WTC11 (cell line): ENCODE measurements around the gene FNDC3B. TPM values are rescaled to one million over a fixed set of nuclear protein-coding genes. Genes with fewer than 3 reads are reported as not detected.

Experiments used
- ATAC-seq: fragments of 200-7000 bp; cut with Tn5 transposase; 2 replicates; pipeline ENCODE4 v1.10.0; 2021; ENCODE audit warnings: mild to moderate bottlenecking, moderate library complexity
- CTCF ChIA-PET: fragments of 300-600 bp; sonication (Branson Sonifier 250); formaldehyde crosslinking; loops from one replicate; lab custom pipeline; 2021; ENCODE audit warnings: antibody characterized with exemption; lab: Charles Lee
- POLR2A ChIA-PET: fragments of 350-600 bp; sonication (Branson Sonifier 250); formaldehyde crosslinking; loops from one replicate; lab custom pipeline; 2021; ENCODE audit warnings: antibody characterized with exemption; lab: Charles Lee
- DNase-seq: peaks from one replicate; pipeline ENCODE4 v3.0.0; 2021; ENCODE audit warnings: low spot score
- H3K27ac Mint-ChIP-seq: 2 replicates; pipeline ENCODE4 v1.8.0; 2021; ENCODE audit warnings: mixed read lengths
- H3K27me3 Mint-ChIP-seq: 2 replicates; pipeline ENCODE4 v1.8.0; 2021; ENCODE audit warnings: low read depth, mild to moderate bottlenecking, moderate library complexity, mixed read lengths
- H3K36me3 Mint-ChIP-seq: 2 replicates; pipeline ENCODE4 v1.8.0; 2021; ENCODE audit warnings: mixed read lengths
- H3K4me1 Mint-ChIP-seq: 2 replicates; pipeline ENCODE4 v1.8.0; 2022; ENCODE audit warnings: mixed read lengths
- H3K4me3 Mint-ChIP-seq: 2 replicates; pipeline ENCODE4 v1.8.0; 2021; ENCODE audit warnings: mild to moderate bottlenecking, moderate library complexity, mixed read lengths
- H3K9me3 Mint-ChIP-seq: 2 replicates; pipeline ENCODE4 v1.8.0; 2021; ENCODE audit warnings: mixed read lengths
- ATF1 ChIP-seq: sonication (generic); formaldehyde crosslinking; IDR thresholded peaks from 2 replicates; pipeline ENCODE4 v1.8.1; 2023; ENCODE audit warnings: mild to moderate bottlenecking, moderate library complexity, missing genetic modification reagents
- ESRRA ChIP-seq: sonication (generic); formaldehyde crosslinking; IDR thresholded peaks from 2 replicates; pipeline ENCODE4 v1.8.1; 2022; ENCODE audit warnings: mild to moderate bottlenecking, missing genetic modification reagents, borderline replicate concordance
- NFATC4 ChIP-seq: fragments of 250-450 bp; sonication (Bioruptor Pico); IDR thresholded peaks from 2 replicates; pipeline ENCODE4 v1.9.0; 2021; ENCODE audit warnings: mild to moderate bottlenecking
- NR1H2 ChIP-seq: sonication (generic); formaldehyde crosslinking; IDR thresholded peaks from 2 replicates; pipeline ENCODE4 v1.9.0; 2021; ENCODE audit warnings: mild to moderate bottlenecking, moderate library complexity, missing genetic modification reagents
- NR2C2 ChIP-seq: sonication (generic); formaldehyde crosslinking; IDR thresholded peaks from 2 replicates; pipeline ENCODE4 v1.8.0; 2022; ENCODE audit warnings: mild to moderate bottlenecking, missing genetic modification reagents
- PREB ChIP-seq: sonication (generic); formaldehyde crosslinking; IDR thresholded peaks from 2 replicates; pipeline ENCODE4 v1.8.1; 2022; ENCODE audit warnings: mild to moderate bottlenecking, missing genetic modification reagents, moderate library complexity, borderline replicate concordance
- RORB ChIP-seq: fragments of 250-450 bp; sonication (Bioruptor Pico); IDR thresholded peaks from 2 replicates; pipeline ENCODE4 v1.9.0; 2021; ENCODE audit warnings: mild to moderate bottlenecking
- ZNF281 ChIP-seq: sonication (generic); formaldehyde crosslinking; IDR thresholded peaks from 2 replicates; pipeline ENCODE4 v1.8.0; 2023; ENCODE audit warnings: mild to moderate bottlenecking, missing genetic modification reagents
- ZNF317 ChIP-seq: sonication (generic); formaldehyde crosslinking; IDR thresholded peaks from 2 replicates; pipeline ENCODE4 v1.8.1; 2023; ENCODE audit warnings: low read depth, mild to moderate bottlenecking, moderate library complexity, missing genetic modification reagents, borderline replicate concordance
- total RNA-seq: library from RNA; stranded (reverse); gene quantifications from 3 replicates; pipeline ENCODE4 v1.2.3, GENCODE V29; 2021
- TF ChIP-seq, protein P1 (sequence below): sonication (generic); formaldehyde crosslinking; IDR thresholded peaks from 2 replicates; pipeline ENCODE4 v1.8.1; 2022; ENCODE audit warnings: low read depth, mild to moderate bottlenecking, moderate library complexity, missing genetic modification reagents, borderline replicate concordance
- TF ChIP-seq, protein P2 (sequence below): fragments of 250-450 bp; sonication (Bioruptor Pico); IDR thresholded peaks from 2 replicates; pipeline ENCODE4 v1.9.0; 2021; ENCODE audit warnings: mild to moderate bottlenecking

Gene FNDC3B
- total RNA-seq, 1 experiment from 2014 or later, result 42.8 TPM

GRCh38 chr3:172370419-172370818 is 331.0 kb downstream of the FNDC3B start:
- Mint-ChIP-seq H3K27me3 (no peaks in the 10 kb centered on the region), H3K27ac (no peak overlapping the region), H3K36me3 (peaks cover 24% of the 10 kb centered on the region), H3K4me1 (peaks cover 21% of the 10 kb centered on the region), H3K4me3 (no peak overlapping the region), H3K9me3 (no peaks in the 10 kb centered on the region)
- ChIA-PET POLR2A (no interaction called here), CTCF (no interaction called here)
- ATAC-seq (no peak), DNase-seq (no peak)
- TF ChIP-seq NR1H2 (CRISPR knock-in tag) (no peak), PREB (CRISPR knock-in tag) (no peak), ATF1 (CRISPR knock-in tag) (no peak)

GRCh38 chr3:172371544-172371943 is 332.2 kb downstream of the FNDC3B start:
- H3K4me3 Mint-ChIP-seq, result no peak overlapping the region
- no peaks in the 10 kb centered on the region for H3K27me3 Mint-ChIP-seq
- ChIA-PET CTCF (no interaction called here), POLR2A (interaction anchor here (0.6 kb wide), 1 partner anchor 365 kb away, joined by 3 read pairs; no protein-coding TSS in a partner anchor)
- TF ChIP-seq ZNF281 (CRISPR knock-in tag), result no peak
- TF ChIP-seq ESRRA (CRISPR knock-in tag), result no peak
- TF ChIP-seq, protein P1, sequence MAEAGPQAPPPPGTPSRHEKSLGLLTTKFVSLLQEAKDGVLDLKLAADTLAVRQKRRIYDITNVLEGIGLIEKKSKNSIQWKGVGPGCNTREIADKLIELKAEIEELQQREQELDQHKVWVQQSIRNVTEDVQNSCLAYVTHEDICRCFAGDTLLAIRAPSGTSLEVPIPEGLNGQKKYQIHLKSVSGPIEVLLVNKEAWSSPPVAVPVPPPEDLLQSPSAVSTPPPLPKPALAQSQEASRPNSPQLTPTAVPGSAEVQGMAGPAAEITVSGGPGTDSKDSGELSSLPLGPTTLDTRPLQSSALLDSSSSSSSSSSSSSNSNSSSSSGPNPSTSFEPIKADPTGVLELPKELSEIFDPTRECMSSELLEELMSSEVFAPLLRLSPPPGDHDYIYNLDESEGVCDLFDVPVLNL, result no peak
- no peak for TF ChIP-seq ZNF317
- DNase-seq (no peak), ATAC-seq (no peak)
- no peak overlapping the region for H3K27ac Mint-ChIP-seq
- peaks cover 18% of the 10 kb centered on the region for H3K4me1 Mint-ChIP-seq
- peaks cover 22% of the 10 kb centered on the region for H3K36me3 Mint-ChIP-seq
- no peaks in the 10 kb centered on the region for H3K9me3 Mint-ChIP-seq

GRCh38 chr3:172372895-172373294 is 333.5 kb downstream of the FNDC3B start:
- Mint-ChIP-seq H3K27ac (no peak overlapping the region), H3K4me1 (peaks cover 8% of the 10 kb centered on the region), H3K9me3 (no peaks in the 10 kb centered on the region), H3K27me3 (no peaks in the 10 kb centered on the region), H3K36me3 (peaks cover 31% of the 10 kb centered on the region), H3K4me3 (no peak overlapping the region)
- DNase-seq, result no peak
- ChIA-PET POLR2A (no interaction called here), CTCF (interaction anchor here (1.4 kb wide), 1 partner anchor 31 kb away, joined by 4 read pairs; no protein-coding TSS in a partner anchor)
- no peak for ATAC-seq
- TF ChIP-seq RORB (CRISPR knock-in tag), result no peak
- no peak for TF ChIP-seq NFATC4 (CRISPR knock-in tag)
- TF ChIP-seq, protein P2, sequence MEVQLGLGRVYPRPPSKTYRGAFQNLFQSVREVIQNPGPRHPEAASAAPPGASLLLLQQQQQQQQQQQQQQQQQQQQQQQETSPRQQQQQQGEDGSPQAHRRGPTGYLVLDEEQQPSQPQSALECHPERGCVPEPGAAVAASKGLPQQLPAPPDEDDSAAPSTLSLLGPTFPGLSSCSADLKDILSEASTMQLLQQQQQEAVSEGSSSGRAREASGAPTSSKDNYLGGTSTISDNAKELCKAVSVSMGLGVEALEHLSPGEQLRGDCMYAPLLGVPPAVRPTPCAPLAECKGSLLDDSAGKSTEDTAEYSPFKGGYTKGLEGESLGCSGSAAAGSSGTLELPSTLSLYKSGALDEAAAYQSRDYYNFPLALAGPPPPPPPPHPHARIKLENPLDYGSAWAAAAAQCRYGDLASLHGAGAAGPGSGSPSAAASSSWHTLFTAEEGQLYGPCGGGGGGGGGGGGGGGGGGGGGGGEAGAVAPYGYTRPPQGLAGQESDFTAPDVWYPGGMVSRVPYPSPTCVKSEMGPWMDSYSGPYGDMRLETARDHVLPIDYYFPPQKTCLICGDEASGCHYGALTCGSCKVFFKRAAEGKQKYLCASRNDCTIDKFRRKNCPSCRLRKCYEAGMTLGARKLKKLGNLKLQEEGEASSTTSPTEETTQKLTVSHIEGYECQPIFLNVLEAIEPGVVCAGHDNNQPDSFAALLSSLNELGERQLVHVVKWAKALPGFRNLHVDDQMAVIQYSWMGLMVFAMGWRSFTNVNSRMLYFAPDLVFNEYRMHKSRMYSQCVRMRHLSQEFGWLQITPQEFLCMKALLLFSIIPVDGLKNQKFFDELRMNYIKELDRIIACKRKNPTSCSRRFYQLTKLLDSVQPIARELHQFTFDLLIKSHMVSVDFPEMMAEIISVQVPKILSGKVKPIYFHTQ (CRISPR knock-in tag), result no peak
- no peak for TF ChIP-seq NR2C2
- TF ChIP-seq ZNF281 (CRISPR knock-in tag), result no peak
